HEK293 (cell line): ENCODE measurements around the gene NUDT3.

Experiments used
- KLF17 ChIP-seq: fragments of 450-650 bp; formaldehyde crosslinking; IDR thresholded peaks from 2 replicates; pipeline ENCODE4 v1.5.1; 2016; ENCODE audit warnings: missing biosample characterization, missing genetic modification characterization
- KLF8 ChIP-seq: fragments of 450-650 bp; formaldehyde crosslinking; IDR thresholded peaks from 2 replicates; pipeline ENCODE4 v1.5.1; 2016; ENCODE audit warnings: missing biosample characterization, missing genetic modification characterization
- PRDM2 ChIP-seq: fragments of 450-650 bp; formaldehyde crosslinking; IDR thresholded peaks from 2 replicates; pipeline ENCODE4 v1.5.1; 2016; ENCODE audit warnings: missing biosample characterization, missing genetic modification characterization, borderline replicate concordance
- REPIN1 ChIP-seq: fragments of 450-650 bp; formaldehyde crosslinking; IDR thresholded peaks from 2 replicates; pipeline ENCODE4 v1.5.1; 2017; ENCODE audit warnings: missing biosample characterization, missing genetic modification characterization, low read depth
- SETDB1 ChIP-seq: IDR thresholded peaks from one replicate; pipeline ENCODE4 v1.6.1; 2017; ENCODE audit warnings: mild to moderate bottlenecking, low read length, moderate library complexity, mixed read lengths; ENCODE audit not compliant: insufficient read length
- SP3 ChIP-seq: fragments of 450-650 bp; formaldehyde crosslinking; IDR thresholded peaks from 2 replicates; pipeline ENCODE4 v1.5.1; 2016; ENCODE audit warnings: missing biosample characterization, missing genetic modification characterization
- SP7 ChIP-seq: fragments of 450-650 bp; formaldehyde crosslinking; IDR thresholded peaks from 2 replicates; pipeline ENCODE4 v1.5.1; 2016; ENCODE audit warnings: missing biosample characterization, missing genetic modification characterization
- TCF7L2 ChIP-seq: IDR thresholded peaks from 2 replicates; pipeline ENCODE4 v1.6.1; 2011; ENCODE audit warnings: low read depth, mild to moderate bottlenecking, inconsistent platforms, low read length, moderate library complexity, borderline replicate concordance
- ZFP3 ChIP-seq: fragments of 450-650 bp; formaldehyde crosslinking; IDR thresholded peaks from 2 replicates; pipeline ENCODE4 v1.5.1; 2016; ENCODE audit warnings: low read depth, missing biosample characterization, missing genetic modification characterization
- ZFP37 ChIP-seq: fragments of 450-650 bp; formaldehyde crosslinking; IDR thresholded peaks from 2 replicates; pipeline ENCODE4 v1.5.1; 2016; ENCODE audit warnings: missing biosample characterization, missing genetic modification characterization
- ZNF132 ChIP-seq: fragments of 450-650 bp; formaldehyde crosslinking; IDR thresholded peaks from 2 replicates; pipeline ENCODE4 v1.5.1; 2017; ENCODE audit warnings: missing biosample characterization, missing genetic modification characterization, borderline replicate concordance
- ZNF138 ChIP-seq: fragments of 450-650 bp; formaldehyde crosslinking; IDR thresholded peaks from 2 replicates; pipeline ENCODE4 v1.5.1; 2016; ENCODE audit warnings: missing biosample characterization, missing genetic modification characterization, borderline replicate concordance
- ZNF174 ChIP-seq: fragments of 450-650 bp; formaldehyde crosslinking; IDR thresholded peaks from 2 replicates; pipeline ENCODE4 v1.5.0; 2017; ENCODE audit warnings: missing biosample characterization, mild to moderate bottlenecking, missing genetic modification characterization
- ZNF19 ChIP-seq: fragments of 450-650 bp; formaldehyde crosslinking; IDR thresholded peaks from 2 replicates; pipeline ENCODE4; 2016; ENCODE audit warnings: missing biosample characterization, missing genetic modification characterization, low read depth
- ZNF2 ChIP-seq: fragments of 450-650 bp; formaldehyde crosslinking; IDR thresholded peaks from 2 replicates; pipeline ENCODE4 v1.5.1; 2016; ENCODE audit warnings: missing biosample characterization, missing genetic modification characterization
- ZNF214 ChIP-seq: fragments of 450-650 bp; formaldehyde crosslinking; IDR thresholded peaks from 2 replicates; pipeline ENCODE4 v1.5.1; 2017; ENCODE audit warnings: missing biosample characterization, mild to moderate bottlenecking, missing genetic modification characterization, borderline replicate concordance
- ZNF26 ChIP-seq: fragments of 450-650 bp; formaldehyde crosslinking; IDR thresholded peaks from 2 replicates; pipeline ENCODE4 v1.5.1; 2016; ENCODE audit warnings: missing biosample characterization, missing genetic modification characterization
- ZNF280C ChIP-seq: fragments of 450-650 bp; formaldehyde crosslinking; IDR thresholded peaks from 2 replicates; pipeline ENCODE4 v1.5.1; 2016; ENCODE audit warnings: missing biosample characterization, missing genetic modification characterization
- ZNF501 ChIP-seq: fragments of 450-650 bp; formaldehyde crosslinking; IDR thresholded peaks from 2 replicates; pipeline ENCODE4 v1.5.1; 2016; ENCODE audit warnings: missing biosample characterization, missing genetic modification characterization
- ZNF510 ChIP-seq: fragments of 450-650 bp; formaldehyde crosslinking; IDR thresholded peaks from 2 replicates; pipeline ENCODE4 v1.5.1; 2018; ENCODE audit warnings: mild to moderate bottlenecking, missing genetic modification characterization, missing biosample characterization; ENCODE audit not compliant: insufficient replicate concordance
- ZNF530 ChIP-seq: fragments of 450-650 bp; formaldehyde crosslinking; IDR thresholded peaks from 2 replicates; pipeline ENCODE4 v1.5.1; 2016; ENCODE audit warnings: low read depth, missing biosample characterization, missing genetic modification characterization
- ZNF560 ChIP-seq: fragments of 450-650 bp; formaldehyde crosslinking; IDR thresholded peaks from 2 replicates; pipeline ENCODE4 v1.5.1; 2017; ENCODE audit warnings: missing biosample characterization, missing genetic modification characterization, borderline replicate concordance
- ZNF600 ChIP-seq: fragments of 450-650 bp; formaldehyde crosslinking; IDR thresholded peaks from 2 replicates; pipeline ENCODE4 v1.5.1; 2016; ENCODE audit warnings: missing biosample characterization, missing genetic modification characterization
- ZNF610 ChIP-seq: fragments of 450-650 bp; formaldehyde crosslinking; IDR thresholded peaks from 2 replicates; pipeline ENCODE4 v1.5.1; 2016; ENCODE audit warnings: missing biosample characterization, missing genetic modification characterization, borderline replicate concordance
- ZNF624 ChIP-seq: fragments of 450-650 bp; formaldehyde crosslinking; IDR thresholded peaks from 2 replicates; pipeline ENCODE4 v1.5.1; 2017; ENCODE audit warnings: missing biosample characterization, missing genetic modification characterization
- ZNF677 ChIP-seq: fragments of 450-650 bp; IDR thresholded peaks from 2 replicates; pipeline ENCODE4 v1.5.0; 2018; ENCODE audit warnings: missing biosample characterization, mild to moderate bottlenecking, missing genetic modification characterization, moderate library complexity
- ZNF76 ChIP-seq: fragments of 450-650 bp; formaldehyde crosslinking; IDR thresholded peaks from 2 replicates; pipeline ENCODE4; 2016; ENCODE audit warnings: low read depth, missing biosample characterization, missing genetic modification characterization, borderline replicate concordance
- ZNF791 ChIP-seq: fragments of 450-650 bp; formaldehyde crosslinking; IDR thresholded peaks from 2 replicates; pipeline ENCODE4 v1.5.1; 2016; ENCODE audit warnings: missing biosample characterization, missing genetic modification characterization
- ZNF792 ChIP-seq: fragments of 450-650 bp; formaldehyde crosslinking; IDR thresholded peaks from 2 replicates; pipeline ENCODE4 v1.5.1; 2016; ENCODE audit warnings: missing biosample characterization, missing genetic modification characterization

NUDT3 gene

GRCh38 chr6:34386316-34387137 is 5.9 kb downstream of the NUDT3 start (continued):
- TF ChIP-seq ZNF600 (tag by site-specific recombination): peak; percentile 97
- no peak for TF ChIP-seq ZNF280C
- 0 out of 2 replicates have a peak, but pooled peaks have one; percentile 25 for TF ChIP-seq SP3
- TF ChIP-seq ZNF2 (tag by site-specific recombination): peak; percentile 92
- TF ChIP-seq ZNF501: 0 out of 2 replicates have a peak, but pooled peaks have one; percentile 28
- TF ChIP-seq KLF17 (tag by site-specific recombination): peak; percentile 67
- no peak for TF ChIP-seq ZFP37 (tag by site-specific recombination)
- no peak; the same call in 1 of the 2 replicates for TF ChIP-seq ZFP3 (tag by site-specific recombination)
- no peak for TF ChIP-seq ZNF560 (tag by site-specific recombination)
- peak; percentile 97 for TF ChIP-seq SP7 (tag by site-specific recombination)
- no peak for TF ChIP-seq ZNF510 (tag by site-specific recombination)
- TF ChIP-seq ZNF76 (tag by site-specific recombination): peak; percentile 48; the same call in 1 of the 2 replicates
- TF ChIP-seq ZNF610: no peak
- TF ChIP-seq ZNF624: no peak
- no peak for TF ChIP-seq ZNF26 (tag by site-specific recombination)
- no peak for TF ChIP-seq ZNF19 (tag by site-specific recombination)
- TF ChIP-seq ZNF530: no peak
- TF ChIP-seq ZNF791: no peak
- 0 out of 2 replicates have a peak, but pooled peaks have one; percentile 65 for TF ChIP-seq REPIN1 (tag by site-specific recombination)
- TF ChIP-seq TCF7L2: no peak
- no peak for TF ChIP-seq ZNF174 (tag by site-specific recombination)
- no peak for TF ChIP-seq ZNF214 (tag by site-specific recombination)
- no peak for TF ChIP-seq ZNF792 (tag by site-specific recombination)
- no peak for TF ChIP-seq ZNF138
- TF ChIP-seq SETDB1: no peak
- TF ChIP-seq ZNF677 (tag by site-specific recombination): no peak
- TF ChIP-seq ZNF132: no peak
- TF ChIP-seq PRDM2: no peak
- peak; percentile 56; the same call in 1 of the 2 replicates for TF ChIP-seq KLF8 (tag by site-specific recombination)
